GM12875 (cell line): Measurements from ENCODE around the gene ACO1.

Experiments used
- H3K4me3 ChIP-seq: one replicate; pipeline ENCODE4 v1.5.1; 2011; ENCODE audit warnings: low read depth, low read length, control low read depth
- TF ChIP-seq, protein P1 (sequence below): IDR thresholded peaks from 2 replicates; pipeline ENCODE4 v1.5.1; 2011; ENCODE audit warnings: low read depth, mild to moderate bottlenecking, control low read depth, inconsistent platforms, low read length, moderate library complexity, borderline replicate concordance; ENCODE audit not compliant: insufficient read depth

The ACO1 gene

DNA sequence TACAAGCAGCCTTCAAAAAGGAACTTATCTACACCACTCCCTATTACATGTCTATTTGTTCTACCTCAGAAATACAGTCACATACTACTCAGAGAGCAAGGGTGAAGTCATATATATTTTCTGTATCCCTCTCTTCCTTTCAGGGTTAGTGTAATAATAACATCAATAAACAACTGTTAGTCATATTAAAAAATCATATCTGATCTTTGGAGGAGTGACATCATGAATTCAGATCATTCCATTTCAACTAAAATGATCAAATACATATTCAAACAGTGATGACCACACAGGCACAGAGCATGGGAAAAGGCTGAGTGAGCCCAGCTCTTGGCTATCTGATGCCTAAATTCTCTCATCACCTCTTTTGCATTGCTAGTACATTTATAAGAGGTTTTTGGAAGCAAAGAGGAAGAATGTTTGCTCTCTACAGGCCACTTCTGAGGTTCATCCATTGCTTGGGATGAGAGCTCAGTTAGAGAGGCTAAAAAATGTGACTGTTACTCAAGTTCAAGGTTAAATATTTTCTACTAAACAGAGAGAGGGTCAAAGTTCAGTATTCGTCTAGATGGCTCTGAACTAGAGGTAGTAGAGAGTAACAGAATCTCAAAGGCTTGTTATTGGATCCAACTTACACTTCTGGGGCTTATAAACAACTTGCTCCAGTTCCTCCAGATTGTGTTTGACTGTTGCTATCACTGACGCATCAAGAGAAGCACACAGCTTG is 102.6 kb downstream of the ACO1 start:
- H3K4me3 ChIP-seq: no peak overlapping the region
- TF ChIP-seq, protein P1, sequence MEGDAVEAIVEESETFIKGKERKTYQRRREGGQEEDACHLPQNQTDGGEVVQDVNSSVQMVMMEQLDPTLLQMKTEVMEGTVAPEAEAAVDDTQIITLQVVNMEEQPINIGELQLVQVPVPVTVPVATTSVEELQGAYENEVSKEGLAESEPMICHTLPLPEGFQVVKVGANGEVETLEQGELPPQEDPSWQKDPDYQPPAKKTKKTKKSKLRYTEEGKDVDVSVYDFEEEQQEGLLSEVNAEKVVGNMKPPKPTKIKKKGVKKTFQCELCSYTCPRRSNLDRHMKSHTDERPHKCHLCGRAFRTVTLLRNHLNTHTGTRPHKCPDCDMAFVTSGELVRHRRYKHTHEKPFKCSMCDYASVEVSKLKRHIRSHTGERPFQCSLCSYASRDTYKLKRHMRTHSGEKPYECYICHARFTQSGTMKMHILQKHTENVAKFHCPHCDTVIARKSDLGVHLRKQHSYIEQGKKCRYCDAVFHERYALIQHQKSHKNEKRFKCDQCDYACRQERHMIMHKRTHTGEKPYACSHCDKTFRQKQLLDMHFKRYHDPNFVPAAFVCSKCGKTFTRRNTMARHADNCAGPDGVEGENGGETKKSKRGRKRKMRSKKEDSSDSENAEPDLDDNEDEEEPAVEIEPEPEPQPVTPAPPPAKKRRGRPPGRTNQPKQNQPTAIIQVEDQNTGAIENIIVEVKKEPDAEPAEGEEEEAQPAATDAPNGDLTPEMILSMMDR: no peak

DNA sequence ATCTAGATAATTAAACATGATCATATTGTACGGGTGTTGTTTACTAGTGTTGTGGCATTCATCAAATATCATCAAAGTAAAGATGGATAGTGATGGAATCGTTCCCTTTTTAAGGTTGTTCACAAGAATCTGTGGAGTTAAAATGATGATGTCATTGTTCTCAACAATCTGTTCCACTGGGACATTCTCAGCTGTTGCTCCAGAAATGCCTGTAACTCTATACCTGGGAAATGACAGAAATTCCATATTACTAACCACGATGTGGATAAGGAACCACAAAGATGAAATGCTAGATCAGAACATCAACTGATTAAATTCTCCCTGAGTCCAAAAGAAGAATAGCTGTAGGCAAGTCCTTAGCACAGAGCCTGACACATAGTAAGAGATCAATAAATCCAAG is 103.5 kb downstream of the ACO1 start:
- TF ChIP-seq, protein P1: no peak
- no peak overlapping the region for H3K4me3 ChIP-seq

DNA sequence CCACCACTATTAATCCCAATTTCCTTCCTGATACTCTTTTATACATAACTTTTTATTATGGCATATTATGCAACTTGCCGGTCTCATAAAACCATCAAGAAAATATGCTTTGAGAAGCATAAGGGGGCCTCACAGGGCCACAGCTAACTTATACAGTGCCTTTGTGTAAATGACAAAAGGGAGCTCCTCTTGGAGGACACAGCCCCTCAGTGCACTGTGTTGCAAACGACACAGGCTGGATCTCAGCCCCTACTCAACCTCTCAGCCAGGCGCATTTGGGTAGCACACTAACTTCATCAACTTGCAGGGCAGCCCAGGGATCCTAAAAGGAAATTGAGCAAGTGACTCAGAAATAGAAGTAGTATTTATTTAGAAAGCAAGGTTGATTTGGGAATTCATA is 106.2 kb downstream of the ACO1 start:
- no peak overlapping the region for H3K4me3 ChIP-seq
- TF ChIP-seq, protein P1: no peak

DNA sequence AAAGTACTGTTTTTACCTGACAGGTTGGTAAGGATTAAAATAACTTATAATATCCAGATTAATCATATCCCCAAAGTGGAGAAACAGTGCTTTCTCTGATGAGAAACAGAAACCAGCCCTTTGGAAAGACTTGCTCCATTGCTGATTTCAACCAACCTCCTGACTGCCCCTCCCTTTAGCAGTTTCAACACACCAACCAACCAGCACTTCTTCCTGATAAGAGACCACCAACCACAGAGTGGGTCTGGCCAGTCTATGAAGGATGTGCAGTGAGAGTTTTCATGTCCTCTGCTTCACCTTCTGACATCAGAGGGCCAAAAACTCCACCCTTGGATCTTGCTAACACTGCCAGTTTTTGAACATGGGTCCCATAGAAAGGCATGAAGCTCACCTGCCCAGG is 113.5 kb downstream of the ACO1 start:
- TF ChIP-seq, protein P1: no peak

DNA sequence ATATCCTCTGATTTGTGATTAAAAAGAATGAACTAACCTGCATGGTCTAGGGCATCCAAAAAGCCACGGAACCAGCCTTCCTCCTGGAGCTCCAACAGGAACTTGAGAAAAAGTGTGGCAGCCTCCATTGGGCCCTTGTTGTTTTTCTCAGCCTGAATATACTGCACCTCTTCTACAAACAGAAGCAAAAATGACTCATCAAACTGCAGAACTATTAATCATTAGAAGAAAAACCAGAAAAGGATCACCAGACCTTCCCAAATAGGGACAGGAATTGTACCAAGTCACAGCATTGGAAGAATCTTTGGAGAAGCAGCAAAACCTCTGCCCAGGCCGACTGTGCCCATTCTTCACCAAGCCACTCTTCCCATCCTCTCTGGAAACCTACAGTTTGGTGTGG is 116.3 kb downstream of the ACO1 start:
- TF ChIP-seq, protein P1: no peak

More for the DNA sequence above, 113.5 kb downstream of the ACO1 start:
- H3K4me3 ChIP-seq: no peak overlapping the region

DNA sequence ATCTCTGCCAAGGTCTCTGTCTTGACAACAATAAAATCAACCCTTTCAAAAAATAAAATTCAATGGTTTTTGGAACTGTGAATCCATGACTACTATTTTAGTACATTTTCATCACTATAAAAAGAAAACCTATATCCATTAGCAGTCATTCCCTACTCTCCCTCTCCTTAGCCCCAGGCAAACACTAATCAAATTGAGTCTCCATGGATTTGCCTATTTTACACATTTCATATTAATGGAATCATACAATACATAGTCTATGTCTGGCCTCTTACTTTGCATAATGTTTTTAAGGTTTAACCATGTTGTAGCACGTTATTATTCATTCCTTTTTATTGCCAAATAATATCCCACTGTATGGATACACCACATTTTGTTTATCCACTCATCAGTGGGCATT is 117.4 kb downstream of the ACO1 start:
- TF ChIP-seq, protein P1: no peak
- H3K4me3 ChIP-seq: no peak overlapping the region

More for the DNA sequence above, 116.3 kb downstream of the ACO1 start:
- no peak overlapping the region for H3K4me3 ChIP-seq

DNA sequence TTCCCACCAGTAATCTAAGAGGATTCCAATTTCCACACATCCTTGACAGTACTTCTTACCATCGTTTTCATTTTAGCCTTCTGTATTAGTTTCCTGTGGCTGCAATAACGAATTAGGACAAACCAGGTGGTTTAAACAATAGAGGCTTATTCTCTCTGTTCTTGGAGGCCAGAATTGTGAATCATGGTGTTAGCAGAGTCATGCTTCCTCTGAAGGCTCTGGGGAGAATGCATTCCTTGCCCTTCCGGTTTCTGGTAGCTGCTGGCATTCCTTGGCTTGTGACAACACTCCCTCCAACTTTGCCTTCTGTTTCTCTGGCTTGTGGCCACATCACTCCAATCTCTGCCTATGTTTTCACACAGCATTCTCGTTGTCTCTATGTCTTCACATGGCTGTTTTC is 118.0 kb downstream of the ACO1 start:
- no peak overlapping the region for H3K4me3 ChIP-seq
- TF ChIP-seq, protein P1: no peak
